Naive thymus-derived CD8-positive, alpha-beta T cell (primary cell): ENCODE measurements around the gene TTC7B. TPM values are rescaled to one million over a fixed set of nuclear protein-coding genes. Genes with fewer than 3 reads are reported as not detected.

Experiments used
- ATAC-seq, 2 donors: fragments of 150-1000 bp; cut with Tn5 transposase in 1 of 2; sonication (Bioruptor Pico), chemical (Tn5 transposase) in 1 of 2; 1 replicate in 1 of 2; 2 replicates in 1 of 2; pipeline ENCODE4 v1.10.0; 2021; ENCODE audit warnings: mild to moderate bottlenecking in 2 of 2, moderate library complexity in 2 of 2
- POLR2A ChIA-PET: fragments of 350-600 bp; sonication (Branson Sonifier 250); formaldehyde crosslinking; loops from one replicate; lab custom pipeline; 2021; ENCODE audit warnings: antibody characterized with exemption; lab: Charles Lee
- DNase-seq, 10 donors: peaks; one replicate each; pipeline versions ENCODE4 v3.0.0 to v3.0.0-alpha.2; 2020 to 2022
- H3K27ac Mint-ChIP-seq, 10 donors: one replicate each; pipeline ENCODE4 v1.8.0; 2020 to 2022; ENCODE audit warnings: mild to moderate bottlenecking in 10 of 10, mixed read lengths in 10 of 10, moderate library complexity in 4 of 10, inconsistent platforms in 1 of 10
- H3K27me3 Mint-ChIP-seq, 5 donors: one replicate each; pipeline ENCODE4 v1.8.0; 2021 to 2022; ENCODE audit warnings: mixed read lengths in 5 of 5
- H3K36me3 Mint-ChIP-seq, 3 donors: one replicate each; pipeline ENCODE4 v1.8.0; 2020 to 2022; ENCODE audit warnings: mixed read lengths in 3 of 3, mild to moderate bottlenecking in 2 of 3, inconsistent platforms in 1 of 3
- H3K4me1 Mint-ChIP-seq, 4 donors: one replicate each; pipeline ENCODE4 v1.8.0; 2021 to 2022; ENCODE audit warnings: mixed read lengths in 4 of 4
- H3K4me3 Mint-ChIP-seq, 10 donors: one replicate each; pipeline ENCODE4 v1.8.0; 2020 to 2022; ENCODE audit warnings: mild to moderate bottlenecking in 10 of 10, mixed read lengths in 10 of 10, moderate library complexity in 6 of 10, inconsistent platforms in 1 of 10
- H3K9me3 Mint-ChIP-seq, 9 donors: one replicate each; pipeline ENCODE4 v1.8.0; 2020 to 2022; ENCODE audit warnings: mixed read lengths in 9 of 9, mild to moderate bottlenecking in 3 of 9, inconsistent platforms in 1 of 9, moderate library complexity in 1 of 9
- polyA plus RNA-seq, 3 donors: library from polyadenylated mRNA; unstranded; fragments of 300-500 nt; fragmentation: Illumina TruSeq; gene quantifications; one replicate each; pipeline ENCODE4 v1.2.3, GENCODE V29; 2021
- total RNA-seq, 8 experiments: library from RNA in 2 of 8; stranded (reverse) in 2 of 8; gene quantifications; one replicate each; pipeline ENCODE4 v1.2.3 and lab custom pipeline; 2021 to 2026

The TTC7B gene
- total and polyA plus RNA-seq, 5 experiments from 2014 or later: 0.01 to 0.81 (median 0.41) TPM

- Mint-ChIP-seq H3K27me3 (no peaks in the 10 kb centered on the region), H3K36me3 (no peaks in the 10 kb centered on the region), H3K9me3 (peaks cover 0 to 2% (median 0%) of the 10 kb centered on the region in 9 donors), H3K4me1 (no peaks in the 10 kb centered on the region), H3K4me3 (no peak overlapping the region), H3K27ac (no peak overlapping the region)
- ATAC-seq (no peak), DNase-seq (no peak)
- POLR2A ChIA-PET: no interaction called here
Measured at GRCh38 chr14:90547968-90548367, 268.3 kb downstream of the TTC7B start.

DNA sequence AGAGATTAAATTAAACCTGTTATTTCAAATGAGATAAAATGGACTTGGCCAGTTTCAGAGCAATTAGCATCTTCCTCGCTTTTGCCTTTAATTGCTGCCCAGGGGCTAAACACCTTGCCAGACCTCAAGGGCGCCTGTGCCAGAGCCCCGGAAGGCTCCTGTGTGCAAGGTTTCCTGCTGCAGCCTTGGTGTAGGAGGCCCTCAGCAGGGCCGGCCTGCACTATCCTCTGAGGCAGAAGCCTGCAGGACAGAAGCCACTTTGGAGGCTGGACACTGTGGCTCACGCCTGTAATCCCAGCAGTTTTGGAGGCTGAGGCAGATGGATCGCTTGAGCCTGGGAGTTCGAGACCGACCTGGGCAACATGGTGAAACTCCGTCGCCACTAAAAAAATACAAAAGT is 269.0 kb downstream of the TTC7B start:
- Mint-ChIP-seq H3K9me3 (peaks cover 0 to 2% (median 0%) of the 10 kb centered on the region in 9 donors), H3K4me1 (no peaks in the 10 kb centered on the region), H3K36me3 (no peaks in the 10 kb centered on the region), H3K27me3 (no peaks in the 10 kb centered on the region), H3K4me3 (no peak overlapping the region), H3K27ac (no peak overlapping the region)
- no peak for ATAC-seq
- no peak for DNase-seq
- POLR2A ChIA-PET: no interaction called here

GRCh38 chr14:90546767-90547166 is 269.5 kb downstream of the TTC7B start:
- H3K27me3 Mint-ChIP-seq: no peaks in the 10 kb centered on the region
- ATAC-seq (no peak), DNase-seq (no peak)
- H3K9me3 Mint-ChIP-seq: peaks cover 0 to 2% (median 0%) of the 10 kb centered on the region in 9 donors
- H3K27ac Mint-ChIP-seq: no peak overlapping the region
- POLR2A ChIA-PET: no interaction called here
- no peak overlapping the region for H3K4me3 Mint-ChIP-seq
- no peaks in the 10 kb centered on the region for H3K36me3 Mint-ChIP-seq
- no peaks in the 10 kb centered on the region for H3K4me1 Mint-ChIP-seq

DNA sequence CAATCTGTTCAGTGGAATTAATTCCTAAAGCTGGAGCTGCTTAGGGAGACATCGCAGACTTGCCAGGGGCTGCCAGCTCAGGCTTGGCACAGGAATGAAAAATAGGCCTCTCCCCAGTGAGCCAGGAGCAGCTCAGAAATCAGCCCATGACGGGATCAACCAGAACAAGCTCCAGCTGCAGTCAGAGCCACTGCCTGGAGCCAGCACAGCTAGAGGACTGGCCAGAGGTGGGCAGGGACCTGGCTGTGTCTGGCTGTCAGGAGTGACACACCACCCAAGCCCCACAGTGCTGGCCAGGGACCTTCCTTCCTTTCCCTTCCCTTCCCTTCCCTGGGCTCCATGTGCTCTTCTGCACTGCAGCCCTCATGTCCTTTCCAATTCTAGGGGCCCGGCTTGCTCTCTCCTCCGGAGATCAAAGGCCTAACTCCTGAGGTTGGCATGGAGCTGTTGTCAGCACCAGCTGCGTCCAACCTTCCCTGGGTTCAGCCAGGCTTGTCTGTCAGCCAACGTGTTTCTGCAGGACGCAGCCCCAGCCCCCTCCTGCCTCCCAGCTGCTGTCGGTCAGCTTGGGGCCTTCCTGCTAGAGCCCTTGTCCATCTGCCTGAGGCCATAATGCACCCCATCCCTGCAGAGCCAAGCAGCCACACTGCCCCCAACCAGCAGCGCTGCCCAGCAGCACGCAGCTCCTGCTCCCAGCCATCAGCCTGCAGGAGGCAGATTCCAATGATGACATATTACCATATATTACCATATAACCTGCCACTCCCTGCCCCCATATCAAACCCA is 270.1 kb downstream of the TTC7B start:
- H3K36me3 Mint-ChIP-seq: no peaks in the 10 kb centered on the region
- peak overlapping the region in 1 of 10 donors; percentile 40 for H3K27ac Mint-ChIP-seq
- DNase-seq: no peak

DNA sequence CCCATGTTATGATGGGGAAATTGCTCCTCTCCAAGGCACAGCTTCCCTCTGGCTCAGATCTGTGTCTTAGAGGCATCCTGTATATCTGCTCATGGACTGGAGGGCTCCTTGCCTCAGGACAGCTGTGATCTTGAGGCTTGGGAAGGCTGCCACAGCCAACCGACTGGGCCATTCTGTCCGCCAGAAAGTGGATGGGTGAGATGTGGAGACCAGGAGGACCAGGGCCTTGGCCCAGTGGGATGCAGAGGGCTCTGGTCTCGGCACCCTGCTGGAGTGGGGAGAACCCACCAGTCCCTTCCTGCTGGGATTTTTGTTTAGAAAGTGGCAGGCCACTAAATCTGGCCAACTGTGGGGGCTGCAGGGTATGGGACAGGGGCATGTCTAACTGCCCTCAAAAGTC is 270.8 kb downstream of the TTC7B start:
- ATAC-seq: no peak
- H3K4me1 Mint-ChIP-seq: no peaks in the 10 kb centered on the region
- DNase-seq: no peak
- H3K4me3 Mint-ChIP-seq: no peak overlapping the region
- POLR2A ChIA-PET: no interaction called here
- no peaks in the 10 kb centered on the region for H3K27me3 Mint-ChIP-seq
- H3K27ac Mint-ChIP-seq: no peak overlapping the region
- no peaks in the 10 kb centered on the region for H3K36me3 Mint-ChIP-seq
- H3K9me3 Mint-ChIP-seq: peaks cover 0 to 2% (median 0%) of the 10 kb centered on the region in 9 donors

More for the DNA sequence above, 270.1 kb downstream of the TTC7B start:
- H3K27me3 Mint-ChIP-seq: no peaks in the 10 kb centered on the region
- ATAC-seq: no peak
- POLR2A ChIA-PET: no interaction called here
- no peaks in the 10 kb centered on the region for H3K4me1 Mint-ChIP-seq
- H3K9me3 Mint-ChIP-seq: peaks cover 0 to 2% (median 0%) of the 10 kb centered on the region in 9 donors
- no peak overlapping the region for H3K4me3 Mint-ChIP-seq

GRCh38 chr14:90544971-90545370 is 271.3 kb downstream of the TTC7B start:
- Mint-ChIP-seq H3K4me1 (no peaks in the 10 kb centered on the region), H3K4me3 (no peak overlapping the region), H3K9me3 (no peaks in the 10 kb centered on the region), H3K36me3 (no peaks in the 10 kb centered on the region), H3K27me3 (no peaks in the 10 kb centered on the region), H3K27ac (no peak overlapping the region)
- POLR2A ChIA-PET: no interaction called here
- DNase-seq: no peak
- no peak for ATAC-seq

GRCh38 chr14:90544566-90544965 is 271.7 kb downstream of the TTC7B start:
- ATAC-seq: no peak
- POLR2A ChIA-PET: no interaction called here
- no peaks in the 10 kb centered on the region for H3K4me1 Mint-ChIP-seq
- H3K27ac Mint-ChIP-seq: no peak overlapping the region
- H3K36me3 Mint-ChIP-seq: no peaks in the 10 kb centered on the region
- H3K9me3 Mint-ChIP-seq: no peaks in the 10 kb centered on the region
- no peak overlapping the region for H3K4me3 Mint-ChIP-seq
- no peaks in the 10 kb centered on the region for H3K27me3 Mint-ChIP-seq
- no peak for DNase-seq

GRCh38 chr14:90543876-90544275 is 272.4 kb downstream of the TTC7B start:
- DNase-seq (no peak), ATAC-seq (no peak)
- no peak overlapping the region for H3K27ac Mint-ChIP-seq
- H3K27me3 Mint-ChIP-seq: no peaks in the 10 kb centered on the region
- H3K4me1 Mint-ChIP-seq: no peaks in the 10 kb centered on the region
- POLR2A ChIA-PET: no interaction called here
- no peak overlapping the region for H3K4me3 Mint-ChIP-seq
- H3K9me3 Mint-ChIP-seq: no peaks in the 10 kb centered on the region
- H3K36me3 Mint-ChIP-seq: no peaks in the 10 kb centered on the region

DNA sequence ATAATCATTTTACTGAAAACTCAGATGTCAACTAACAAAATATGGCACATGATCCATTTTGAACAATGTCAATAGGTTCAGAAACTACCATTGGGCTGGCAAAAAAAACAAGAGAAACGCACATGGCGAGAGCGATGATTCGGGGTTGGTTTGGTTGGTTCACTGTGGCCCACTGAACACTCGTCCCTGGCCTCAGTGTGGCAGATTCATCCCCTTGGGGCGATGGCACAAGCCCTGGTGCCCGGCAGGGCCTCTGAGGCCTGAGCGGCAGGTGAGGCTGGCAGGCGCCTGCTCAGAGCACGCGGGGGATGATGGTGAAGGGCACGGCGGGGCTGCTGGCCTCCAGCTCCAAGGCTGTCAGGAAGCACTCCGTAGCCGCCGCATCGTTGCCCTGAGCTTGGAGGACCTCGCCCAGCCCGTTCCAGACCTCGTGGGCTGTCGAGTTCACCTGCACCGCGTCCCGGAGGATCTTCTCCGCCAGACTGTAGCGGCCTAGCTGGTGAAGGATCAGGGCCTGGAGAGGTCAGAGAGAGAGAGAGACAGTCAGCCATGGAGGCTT is 275.1 kb downstream of the TTC7B start:
- no peak overlapping the region for H3K4me3 Mint-ChIP-seq
- H3K4me1 Mint-ChIP-seq: no peaks in the 10 kb centered on the region
- H3K9me3 Mint-ChIP-seq: no peaks in the 10 kb centered on the region
- no peaks in the 10 kb centered on the region for H3K36me3 Mint-ChIP-seq
- H3K27me3 Mint-ChIP-seq: no peaks in the 10 kb centered on the region
- ATAC-seq: no peak
- POLR2A ChIA-PET: no interaction called here
- no peak for DNase-seq
- no peak overlapping the region for H3K27ac Mint-ChIP-seq

DNA sequence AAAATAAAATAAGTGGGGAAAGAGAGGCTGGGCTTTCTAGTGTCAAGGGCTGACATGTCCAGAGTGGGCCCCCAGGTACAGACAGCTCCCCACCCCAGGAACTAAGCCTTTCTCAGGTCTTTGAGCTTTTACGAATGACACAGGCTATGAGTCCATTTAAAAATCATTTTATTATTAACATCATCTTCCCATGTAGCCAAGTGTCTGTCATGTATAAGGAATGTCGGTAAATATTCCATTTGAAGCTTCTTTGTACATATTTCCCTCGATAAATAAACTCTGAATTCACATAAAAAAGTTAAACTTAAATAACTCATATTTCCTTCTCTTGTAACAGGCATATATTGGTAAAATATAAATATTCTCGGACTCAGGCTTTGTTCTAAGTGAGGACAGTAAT is 275.8 kb downstream of the TTC7B start:
- Mint-ChIP-seq H3K27me3 (no peaks in the 10 kb centered on the region), H3K36me3 (no peaks in the 10 kb centered on the region), H3K4me3 (no peak overlapping the region), H3K9me3 (no peaks in the 10 kb centered on the region), H3K27ac (no peak overlapping the region), H3K4me1 (peaks cover 0 to 4% (median 0%) of the 10 kb centered on the region in 4 donors)
- DNase-seq (no peak), ATAC-seq (no peak)
- POLR2A ChIA-PET: no interaction called here

- Mint-ChIP-seq H3K27me3 (no peaks in the 10 kb centered on the region), H3K4me3 (no peak overlapping the region), H3K36me3 (no peaks in the 10 kb centered on the region), H3K9me3 (no peaks in the 10 kb centered on the region), H3K4me1 (peaks cover 0 to 7% (median 0%) of the 10 kb centered on the region in 4 donors), H3K27ac (no peak overlapping the region)
- POLR2A ChIA-PET: no interaction called here
- ATAC-seq (no peak), DNase-seq (no peak)
Measured at GRCh38 chr14:90539996-90540395, 276.2 kb downstream of the TTC7B start.

- Mint-ChIP-seq H3K36me3 (no peaks in the 10 kb centered on the region), H3K27ac (no peak overlapping the region), H3K4me1 (peaks cover 0 to 7% (median 0%) of the 10 kb centered on the region in 4 donors), H3K27me3 (no peaks in the 10 kb centered on the region), H3K4me3 (no peak overlapping the region), H3K9me3 (no peaks in the 10 kb centered on the region)
- no peak for ATAC-seq
- no peak for DNase-seq
- POLR2A ChIA-PET: no interaction called here
Measured at GRCh38 chr14:90539496-90539775, 276.8 kb downstream of the TTC7B start.

- H3K9me3 Mint-ChIP-seq: no peaks in the 10 kb centered on the region
- ATAC-seq (no peak), DNase-seq (peak in 1 of 10 donors; percentile 47)
- peak overlapping the region in 1 of 10 donors; percentile 7 for H3K27ac Mint-ChIP-seq
- peaks cover 0 to 12% (median 0%) of the 10 kb centered on the region in 4 donors for H3K4me1 Mint-ChIP-seq
- POLR2A ChIA-PET: no interaction called here
- no peak overlapping the region for H3K4me3 Mint-ChIP-seq
- H3K36me3 Mint-ChIP-seq: no peaks in the 10 kb centered on the region
- H3K27me3 Mint-ChIP-seq: no peaks in the 10 kb centered on the region
Measured at GRCh38 chr14:90538716-90539495, 277.3 kb downstream of the TTC7B start.
